Measurements from ENCODE around the gene HHATL.

HHATL gene

GRCh38 chr3:42702066-42702951, at the start of gene HHATL:
HHATL (minus strand) TSS chr3:42702798; CDS start chr3:42700826, 1,972 bp downstream.
- no peak within 1 kb of the TSS for H3K4me3 ChIP-seq
- H3K4me1 ChIP-seq, result peaks cover 14% of the 10 kb centered on the region
- no peak within 1 kb of the TSS for H3K4me2 ChIP-seq
- H4K20me1 ChIP-seq, result peaks cover 18% of the 10 kb centered on the region; the same call in 1 of the 2 replicates
- H3K9me3 ChIP-seq, result no peaks in the 10 kb centered on the region
- H3K9ac ChIP-seq, result no peak within 1 kb of the TSS
- H3K27me3 ChIP-seq, result no peaks in the 10 kb centered on the region
- TF ChIP-seq Cebpa-rat (IDR thresholded peaks at IDR 0.05), result no peak
- no peaks in the 10 kb centered on the region for H3K36me3 ChIP-seq
- H3K27ac ChIP-seq, result no peak within 1 kb of the TSS

GRCh38 chr3:42751609-42752008, 49.0 kb upstream of the HHATL start:
- H3K9me3 ChIP-seq, result no peaks in the 10 kb centered on the region
- H3K4me1 ChIP-seq, result peaks cover 15% of the 10 kb centered on the region
- no peak overlapping the region for H3K9ac ChIP-seq
- no peaks in the 10 kb centered on the region for H3K27me3 ChIP-seq
- H3K4me2 ChIP-seq, result no peak overlapping the region
- no peak for TF ChIP-seq Cebpa-rat (IDR thresholded peaks at IDR 0.05)
- H3K36me3 ChIP-seq, result no peaks in the 10 kb centered on the region
- H4K20me1 ChIP-seq, result no peaks in the 10 kb centered on the region
- H3K27ac ChIP-seq, result no peak overlapping the region
- H3K4me3 ChIP-seq, result no peak overlapping the region

GRCh38 chr3:42750834-42751233, 48.2 kb upstream of the HHATL start:
- no peaks in the 10 kb centered on the region for H3K36me3 ChIP-seq
- TF ChIP-seq Cebpa-rat (IDR thresholded peaks at IDR 0.05), result no peak
- H3K9me3 ChIP-seq, result no peaks in the 10 kb centered on the region
- no peaks in the 10 kb centered on the region for H3K27me3 ChIP-seq
- no peak overlapping the region for H3K27ac ChIP-seq
- no peak overlapping the region for H3K4me3 ChIP-seq
- H3K9ac ChIP-seq, result no peak overlapping the region
- no peak overlapping the region for H3K4me2 ChIP-seq
- peaks cover 15% of the 10 kb centered on the region for H3K4me1 ChIP-seq
- no peaks in the 10 kb centered on the region for H4K20me1 ChIP-seq

GRCh38 chr3:42749753-42750231, 47.2 kb upstream of the HHATL start:
- no peak overlapping the region for H3K4me3 ChIP-seq
- H4K20me1 ChIP-seq, result no peaks in the 10 kb centered on the region
- H3K27ac ChIP-seq, result no peak overlapping the region
- H3K4me1 ChIP-seq, result peaks cover 15% of the 10 kb centered on the region
- no peaks in the 10 kb centered on the region for H3K27me3 ChIP-seq
- no peak for TF ChIP-seq Cebpa-rat (IDR thresholded peaks at IDR 0.05)
- no peaks in the 10 kb centered on the region for H3K36me3 ChIP-seq
- no peak overlapping the region for H3K4me2 ChIP-seq
- H3K9ac ChIP-seq, result no peak overlapping the region
- no peaks in the 10 kb centered on the region for H3K9me3 ChIP-seq

- Histone ChIP-seq H3K27ac (no peak overlapping the region), H3K4me2 (no peak overlapping the region), H4K20me1 (no peaks in the 10 kb centered on the region), H3K4me1 (peaks cover 15% of the 10 kb centered on the region), H3K36me3 (no peaks in the 10 kb centered on the region), H3K9ac (no peak overlapping the region), H3K4me3 (no peak overlapping the region), H3K9me3 (no peaks in the 10 kb centered on the region), H3K27me3 (no peaks in the 10 kb centered on the region)
- TF ChIP-seq Cebpa-rat (IDR thresholded peaks at IDR 0.05), result no peak
Measured at GRCh38 chr3:42749025-42749752, 46.6 kb upstream of the HHATL start.

- no peaks in the 10 kb centered on the region for H4K20me1 ChIP-seq
- H3K9me3 ChIP-seq, result no peaks in the 10 kb centered on the region
- H3K4me2 ChIP-seq, result peak overlapping the region; percentile 65
- peaks cover 15% of the 10 kb centered on the region for H3K4me1 ChIP-seq
- H3K27me3 ChIP-seq, result no peaks in the 10 kb centered on the region
- TF ChIP-seq Cebpa-rat (IDR thresholded peaks at IDR 0.05), result no peak
- no peaks in the 10 kb centered on the region for H3K36me3 ChIP-seq
- H3K9ac ChIP-seq, result peak overlapping the region; percentile 53; the same call in 1 of the 2 replicates
- H3K4me3 ChIP-seq, result no peak overlapping the region
- H3K27ac ChIP-seq, result no peak overlapping the region
Measured at GRCh38 chr3:42747581-42747980, 45.0 kb upstream of the HHATL start.

GRCh38 chr3:42746455-42747450, 44.2 kb upstream of the HHATL start:
- H3K27ac ChIP-seq, result no peak overlapping the region

GRCh38 chr3:42745776-42746454, 43.3 kb upstream of the HHATL start:
- no peaks in the 10 kb centered on the region for H3K9me3 ChIP-seq
- TF ChIP-seq Cebpa-rat (IDR thresholded peaks at IDR 0.05), result no peak
- H3K27ac ChIP-seq, result no peak overlapping the region
- no peaks in the 10 kb centered on the region for H3K27me3 ChIP-seq
- no peak overlapping the region for H3K4me3 ChIP-seq
- no peak overlapping the region for H3K9ac ChIP-seq
- peaks cover 18% of the 10 kb centered on the region for H3K4me1 ChIP-seq
- no peaks in the 10 kb centered on the region for H3K36me3 ChIP-seq
- H4K20me1 ChIP-seq, result no peaks in the 10 kb centered on the region
- no peak overlapping the region for H3K4me2 ChIP-seq

More at GRCh38 chr3:42746455-42747450, 44.2 kb upstream of the HHATL start:
- Histone ChIP-seq H3K9me3 (no peaks in the 10 kb centered on the region), H3K36me3 (no peaks in the 10 kb centered on the region), H3K9ac (no peak overlapping the region), H3K4me2 (peak overlapping the region; percentile 65), H3K4me1 (peaks cover 16% of the 10 kb centered on the region), H4K20me1 (no peaks in the 10 kb centered on the region), H3K27me3 (no peaks in the 10 kb centered on the region), H3K4me3 (no peak overlapping the region)
- TF ChIP-seq Cebpa-rat (IDR thresholded peaks at IDR 0.05), result no peak

All from BLaER1 (cell line).